OCI-LY7 (cell line): ENCODE results near the gene ELMO1. TPM values are rescaled to one million over a fixed set of nuclear protein-coding genes. Genes with fewer than 3 reads are reported as not detected.

Experiments used
- BruUV-seq: library from RNA; stranded (reverse); fragments of 400-500 nt; replicated peaks from 2 replicates; lab custom pipeline; 2021; lab: Mats Ljungman, UMichigan
- CTCF ChIA-PET: fragments of 300-600 bp; sonication (Branson Sonifier 250); formaldehyde crosslinking; loops from one replicate; lab custom pipeline; 2022; ENCODE audit warnings: antibody characterized with exemption; ENCODE audit not compliant: unreplicated experiment; lab: Charles Lee
- POLR2A ChIA-PET: fragments of 300-600 bp; sonication (Branson Sonifier 250); formaldehyde crosslinking; loops from one replicate; lab custom pipeline; 2022; ENCODE audit warnings: antibody characterized with exemption; lab: Charles Lee
- DNase-seq: peaks from one replicate; pipeline ENCODE4 v3.0.0-alpha.2; 2015; ENCODE audit warnings: low spot score
- H2AFZ ChIP-seq: fragments of 200-600 bp; sonication (generic), shearing (Covaris generic); 2 replicates; pipeline ENCODE4 v1.6.1; 2014; ENCODE audit warnings: mild to moderate bottlenecking, antibody characterized with exemption, low read length, moderate library complexity
- H3K27ac ChIP-seq: fragments of 200-600 bp; sonication (generic); 2 replicates; pipeline ENCODE4 v1.5.1; 2014; ENCODE audit warnings: mixed run types, low read depth, mild to moderate bottlenecking, moderate library complexity, low read length, inconsistent platforms; ENCODE audit not compliant: poor library complexity, severe bottlenecking
- H3K36me3 ChIP-seq: fragments of 200-600 bp; sonication (generic); 2 replicates; pipeline ENCODE4 v1.6.1; 2014; ENCODE audit warnings: mild to moderate bottlenecking, antibody characterized with exemption, low read length, moderate library complexity, mixed read lengths; ENCODE audit not compliant: insufficient read depth
- H3K4me1 ChIP-seq: fragments of 200-600 bp; sonication (generic); 2 replicates; pipeline ENCODE4 v1.5.1; 2014; ENCODE audit warnings: mild to moderate bottlenecking, low read length; ENCODE audit not compliant: insufficient read depth, poor library complexity, severe bottlenecking
- H3K4me2 ChIP-seq: fragments of 200-600 bp; sonication (generic); 2 replicates; pipeline ENCODE4 v1.6.1; 2014; ENCODE audit warnings: mild to moderate bottlenecking, low read length
- H3K4me3 ChIP-seq: fragments of 200-600 bp; sonication (generic); 2 replicates; pipeline ENCODE4 v1.5.1; 2014; ENCODE audit warnings: mild to moderate bottlenecking, low read depth, low read length; ENCODE audit not compliant: poor library complexity, severe bottlenecking
- H3K79me2 ChIP-seq: fragments of 200-600 bp; sonication (generic); 2 replicates; pipeline ENCODE4 v1.6.1; 2016; ENCODE audit warnings: low read depth, mild to moderate bottlenecking, low read length, moderate library complexity, mixed read lengths; ENCODE audit not compliant: insufficient read depth
- H3K9me2 ChIP-seq: fragments of 200-600 bp; sonication (generic); 2 replicates; pipeline ENCODE4 v1.6.1; 2016; ENCODE audit warnings: mild to moderate bottlenecking, low read length, mixed read lengths; ENCODE audit not compliant: insufficient read depth
- H3K9me3 ChIP-seq: fragments of 200-600 bp; sonication (generic); 2 replicates; pipeline ENCODE4 v1.6.1; 2014; ENCODE audit warnings: mild to moderate bottlenecking, mixed run types, low read length, mixed read lengths
- H4K20me1 ChIP-seq: fragments of 200-600 bp; sonication (generic); 2 replicates; pipeline ENCODE4 v1.6.1; 2014; ENCODE audit warnings: mild to moderate bottlenecking, antibody characterized with exemption, low read length, moderate library complexity, mixed read lengths; ENCODE audit not compliant: insufficient read depth
- EZH2phosphoT487 ChIP-seq: fragments of 200-600 bp; sonication (generic); IDR thresholded peaks from 2 replicates; pipeline ENCODE4 v1.6.1; 2018; ENCODE audit warnings: low read depth, borderline replicate concordance, mild to moderate bottlenecking, mixed run types, antibody characterized with exemption, low read length, moderate library complexity, mixed read lengths
- intact Hi-C: fragments of 100-400 bp; cut with micrococcal nuclease; formaldehyde crosslinking; loops from one replicate; pipeline ENCODE4 v1.10.0; 2022; ENCODE audit not compliant: unreplicated experiment
- total RNA-seq, 2 experiments: library from RNA; depleted of rRNA in 1 of 2; stranded (reverse); fragments of >200 nt in 1 of 2; shearing (Covaris generic) in 1 of 2; gene quantifications; 2 replicates each; pipeline ENCODE4 v1.2.3, GENCODE V29; 2014 to 2022
- TF ChIP-seq, protein P1 (sequence below): fragments of 200-600 bp; sonication (generic); conservative IDR thresholded peaks from 2 replicates; pipeline ENCODE4 v1.5.1; 2014; ENCODE audit warnings: mild to moderate bottlenecking, antibody characterized with exemption, low read length, moderate library complexity, mixed read lengths

ELMO1 gene
- total RNA-seq, 2 experiments from 2014 or later = 101 to 103 TPM

DNA sequence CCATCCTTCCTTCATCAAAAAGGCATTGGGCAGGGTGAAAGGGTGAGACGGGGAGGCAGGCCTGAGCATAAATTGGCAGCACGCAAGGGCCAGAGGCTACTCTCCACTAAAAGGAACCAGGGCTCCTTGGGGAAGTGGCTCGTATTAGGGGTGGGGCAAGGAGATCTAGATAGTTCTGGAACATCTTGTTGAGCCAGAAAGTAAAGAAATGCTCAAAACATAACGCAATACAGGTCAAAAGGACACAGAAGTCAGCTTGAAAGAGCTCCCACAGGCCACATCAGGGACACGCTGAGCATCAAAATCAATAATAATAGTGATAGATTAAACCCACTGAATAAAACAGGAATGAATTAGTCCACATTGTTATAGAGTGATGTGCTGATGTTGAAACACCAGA, 203.1 kb downstream of the ELMO1 start:
- no peak overlapping the region for H3K4me3 ChIP-seq
- H3K4me2 ChIP-seq = no peak overlapping the region
- no peaks in the 10 kb centered on the region for H3K9me2 ChIP-seq
- H2AFZ ChIP-seq = no peak overlapping the region
- no TSS peak for BruUV-seq
- TF ChIP-seq, protein P1, sequence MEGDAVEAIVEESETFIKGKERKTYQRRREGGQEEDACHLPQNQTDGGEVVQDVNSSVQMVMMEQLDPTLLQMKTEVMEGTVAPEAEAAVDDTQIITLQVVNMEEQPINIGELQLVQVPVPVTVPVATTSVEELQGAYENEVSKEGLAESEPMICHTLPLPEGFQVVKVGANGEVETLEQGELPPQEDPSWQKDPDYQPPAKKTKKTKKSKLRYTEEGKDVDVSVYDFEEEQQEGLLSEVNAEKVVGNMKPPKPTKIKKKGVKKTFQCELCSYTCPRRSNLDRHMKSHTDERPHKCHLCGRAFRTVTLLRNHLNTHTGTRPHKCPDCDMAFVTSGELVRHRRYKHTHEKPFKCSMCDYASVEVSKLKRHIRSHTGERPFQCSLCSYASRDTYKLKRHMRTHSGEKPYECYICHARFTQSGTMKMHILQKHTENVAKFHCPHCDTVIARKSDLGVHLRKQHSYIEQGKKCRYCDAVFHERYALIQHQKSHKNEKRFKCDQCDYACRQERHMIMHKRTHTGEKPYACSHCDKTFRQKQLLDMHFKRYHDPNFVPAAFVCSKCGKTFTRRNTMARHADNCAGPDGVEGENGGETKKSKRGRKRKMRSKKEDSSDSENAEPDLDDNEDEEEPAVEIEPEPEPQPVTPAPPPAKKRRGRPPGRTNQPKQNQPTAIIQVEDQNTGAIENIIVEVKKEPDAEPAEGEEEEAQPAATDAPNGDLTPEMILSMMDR = no peak
- no peak for TF ChIP-seq EZH2phosphoT487
- peaks cover 3% of the 10 kb centered on the region; the same call in 1 of the 2 replicates for H3K79me2 ChIP-seq
- H3K9me3 ChIP-seq = no peaks in the 10 kb centered on the region
- POLR2A ChIA-PET = interaction anchor here (0.6 to 1.2 kb wide), 2 partner anchors 10 to 919 kb away, joined by 3 read pairs; no protein-coding TSS in a partner anchor
- DNase-seq = no peak
- intact Hi-C loops = no loop called here
- CTCF ChIA-PET = no interaction called here
- no peak overlapping the region for H3K27ac ChIP-seq
- no peaks in the 10 kb centered on the region for H3K4me1 ChIP-seq
- H3K36me3 ChIP-seq = peaks cover 53% of the 10 kb centered on the region
- H4K20me1 ChIP-seq = no peaks in the 10 kb centered on the region

DNA sequence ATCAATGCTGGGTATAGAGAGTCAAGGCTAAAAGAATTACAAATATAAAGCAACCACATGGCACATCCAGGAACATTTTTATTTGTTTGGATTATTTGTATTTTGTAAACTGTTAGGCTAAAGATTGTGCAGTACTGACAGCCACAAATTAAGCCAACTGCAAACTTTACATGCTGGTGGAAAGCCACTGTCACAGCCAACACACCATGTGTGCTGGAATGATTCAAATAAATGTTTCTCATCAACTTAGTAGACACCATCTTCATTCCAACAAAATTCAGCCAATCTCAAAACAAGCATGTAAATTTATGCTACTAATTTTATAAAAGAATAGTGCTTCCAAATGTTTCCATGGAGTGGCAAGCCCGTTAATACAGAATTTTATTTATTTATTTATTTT, 211.8 kb downstream of the ELMO1 start:
- Histone ChIP-seq H3K36me3 (peaks cover 30% of the 10 kb centered on the region), H4K20me1 (no peaks in the 10 kb centered on the region), H2AFZ (no peak overlapping the region), H3K4me1 (no peaks in the 10 kb centered on the region), H3K9me3 (no peaks in the 10 kb centered on the region), H3K4me2 (no peak overlapping the region), H3K9me2 (no peaks in the 10 kb centered on the region), H3K27ac (no peak overlapping the region), H3K79me2 (no peaks in the 10 kb centered on the region), H3K4me3 (no peak overlapping the region)
- TF ChIP-seq, protein P1 = no peak
- intact Hi-C loops = no loop called here
- no peak for DNase-seq
- no TSS peak for BruUV-seq
- ChIA-PET CTCF (interaction anchor here (3.4 kb wide), 1 partner anchor 116 kb away, joined by 15 read pairs; no protein-coding TSS in a partner anchor), POLR2A (interaction anchor here (0.5 to 1.8 kb wide), 4 partner anchors 13 to 255 kb away, joined by 3 to 7 read pairs (median 4); no protein-coding TSS in a partner anchor)

DNA sequence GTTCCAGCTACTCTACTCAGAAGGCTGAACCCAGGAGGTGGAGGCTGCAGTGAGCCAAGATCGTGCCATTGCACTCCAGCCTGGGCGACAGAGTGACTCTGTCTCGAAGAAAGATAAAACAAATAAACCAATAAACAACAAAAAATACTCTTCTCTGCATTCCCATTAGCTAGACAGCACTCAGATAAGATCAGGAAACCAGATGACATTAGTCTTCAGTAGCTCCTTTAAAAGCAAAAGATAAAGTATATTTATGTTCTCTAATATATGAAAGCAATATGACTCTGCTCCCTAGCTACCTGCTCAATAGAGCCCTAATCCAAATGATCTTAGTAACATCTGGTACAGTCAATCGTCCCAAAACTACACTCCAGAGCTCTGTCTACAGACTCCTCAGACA, 212.9 kb downstream of the ELMO1 start:
- Histone ChIP-seq H3K4me1 (no peaks in the 10 kb centered on the region), H3K4me3 (no peak overlapping the region), H3K4me2 (no peak overlapping the region), H3K27ac (no peak overlapping the region), H3K9me3 (no peaks in the 10 kb centered on the region), H3K79me2 (no peaks in the 10 kb centered on the region), H4K20me1 (no peaks in the 10 kb centered on the region), H3K36me3 (peaks cover 33% of the 10 kb centered on the region), H3K9me2 (no peaks in the 10 kb centered on the region), H2AFZ (no peak overlapping the region)
- CTCF ChIA-PET = interaction anchor here (3.4 kb wide), 1 partner anchor 117 kb away, joined by 15 read pairs; no protein-coding TSS in a partner anchor
- POLR2A ChIA-PET = interaction anchor here (1.0 to 1.8 kb wide), 4 partner anchors 10 to 118 kb away, joined by 3 to 7 read pairs (median 4); no protein-coding TSS in a partner anchor
- no TSS peak for BruUV-seq
- DNase-seq = no peak
- TF ChIP-seq, protein P1 = no peak
- TF ChIP-seq EZH2phosphoT487 = no peak
- intact Hi-C loops = loop anchor here (1.0 to 2.0 kb wide), 2 partner anchors 117 to 259 kb away; no protein-coding TSS in a partner anchor
